GM21526 (cell line): ENCODE results near the gene TEKTIP1.
"Not testable (repeated sequence)": the region's sequence is repeated elsewhere in the genome, so short reads cannot be mapped to it uniquely, and the experiment has no call there.

Source experiments
- ATAC-seq: cut with Tn5 transposase; IDR thresholded peaks from one replicate; pipeline ENCODE4 v1.9.1; 2021; ENCODE audit warnings: moderate library complexity; ENCODE audit not compliant: unreplicated experiment, low FRiP score

TEKTIP1 gene

GRCh38 chr19:3522421-3523360 is 16.3 kb upstream of the TEKTIP1 start:
- ATAC-seq, result no peak

- no peak for ATAC-seq
These were observed 15.5 kb upstream of the TEKTIP1 start for GRCh38 chr19:3523361-3524077.

- ATAC-seq, result no peak
These were observed 14.7 kb upstream of the TEKTIP1 start for GRCh38 chr19:3524078-3524842.

- no peak for ATAC-seq
These were observed 14.0 kb upstream of the TEKTIP1 start for GRCh38 chr19:3524904-3525451.

GRCh38 chr19:3526507-3527237 is 12.3 kb upstream of the TEKTIP1 start:
- ATAC-seq, result no peak

- ATAC-seq, result no peak
These were observed 11.6 kb upstream of the TEKTIP1 start for GRCh38 chr19:3527238-3527910.

- ATAC-seq, result no peak
These were observed 10.9 kb upstream of the TEKTIP1 start for GRCh38 chr19:3528080-3528479.

- no peak for ATAC-seq
These were observed 10.3 kb upstream of the TEKTIP1 start for GRCh38 chr19:3528539-3529211.

- ATAC-seq, result not testable (repeated sequence)
These were observed 9.7 kb upstream of the TEKTIP1 start for GRCh38 chr19:3529299-3529698.

GRCh38 chr19:3530389-3530788 is 8.6 kb upstream of the TEKTIP1 start:
- no peak for ATAC-seq

- ATAC-seq, result no peak
These were observed 7.3 kb upstream of the TEKTIP1 start for GRCh38 chr19:3531716-3532115.

GRCh38 chr19:3532154-3532786 is 6.7 kb upstream of the TEKTIP1 start:
- ATAC-seq, result no peak

GRCh38 chr19:3533033-3533432 is 5.9 kb upstream of the TEKTIP1 start:
- ATAC-seq, result no peak

GRCh38 chr19:3533563-3534216 is 5.3 kb upstream of the TEKTIP1 start:
- no peak for ATAC-seq

GRCh38 chr19:3534375-3535234 is 4.4 kb upstream of the TEKTIP1 start:
- ATAC-seq, result no peak

GRCh38 chr19:3535235-3535535 is 3.8 kb upstream of the TEKTIP1 start:
- ATAC-seq, result no peak

- no peak for ATAC-seq
These were observed 3.4 kb upstream of the TEKTIP1 start for GRCh38 chr19:3535563-3535965.
